Transverse colon (tissue), 4 donors: Measurements from ENCODE around the gene TMEM134. TPM values are rescaled to one million over a fixed set of nuclear protein-coding genes. Genes with fewer than 3 reads are reported as not detected.

Source experiments
- DNase-seq: peaks from one replicate; pipeline ENCODE4 v3.0.0-alpha.2; 2019
- H3K27ac ChIP-seq, 4 donors: fragments of 200-600 bp; sonication (generic); 2 replicates each; pipeline ENCODE4 v1.5.1; 2016 to 2018; ENCODE audit warnings: inconsistent platforms in 4 of 4
- H3K27me3 ChIP-seq: fragments of 200-600 bp; sonication (generic); 2 replicates; pipeline ENCODE4 v1.5.1; 2017; ENCODE audit warnings: inconsistent platforms
- H3K36me3 ChIP-seq, 4 donors: fragments of 200-600 bp; sonication (generic); 2 replicates each; pipeline ENCODE4 v1.5.1; 2017 to 2019; ENCODE audit warnings: inconsistent platforms in 4 of 4
- H3K4me1 ChIP-seq, 4 donors: fragments of 200-600 bp; sonication (generic); 2 replicates each; pipeline ENCODE4 v1.5.1; 2017 to 2020; ENCODE audit warnings: inconsistent platforms in 4 of 4
- H3K4me3 ChIP-seq, 4 donors: fragments of 200-600 bp; sonication (generic); 1 replicate in 1 of 4; 2 replicates in 3 of 4; pipeline versions ENCODE4 v1.5.1 to v1.6.1; 2017 to 2019; ENCODE audit warnings: inconsistent platforms in 4 of 4
- H3K9me3 ChIP-seq, 2 donors: fragments of 200-600 bp; sonication (generic); 2 replicates each; pipeline ENCODE4 v1.5.1; 2017 to 2019; ENCODE audit warnings: inconsistent platforms in 2 of 2
- CTCF ChIP-seq, 5 experiments: fragments of 200-600 bp in 3 of 5; fragments of 450-650 bp in 2 of 5; sonication (generic) in 3 of 5; IDR thresholded peaks; 1 replicate in 2 of 5; 2 replicates in 3 of 5; pipeline ENCODE4 v1.5.1; 2016 to 2017; ENCODE audit warnings: antibody characterized with exemption in 5 of 5, inconsistent platforms in 3 of 5, mild to moderate bottlenecking in 2 of 5, moderate library complexity in 1 of 5
- EP300 ChIP-seq: sonication (generic); formaldehyde crosslinking; IDR thresholded peaks from one replicate; pipeline ENCODE4 v1.6.1; 2017; ENCODE audit warnings: antibody characterized with exemption, low read depth
- POLR2A ChIP-seq: fragments of 450-650 bp; IDR thresholded peaks from one replicate; pipeline ENCODE4 v1.6.1; 2016; ENCODE audit warnings: antibody characterized with exemption, mild to moderate bottlenecking, moderate library complexity
- POLR2AphosphoS5 ChIP-seq, 3 donors: sonication (generic); formaldehyde crosslinking; IDR thresholded peaks; one replicate each; pipeline ENCODE4 v1.6.1; 2016; ENCODE audit warnings: antibody characterized with exemption in 3 of 3
- WGBS, 2 donors: methylation state at CpG; one replicate each; pipeline ENCODE4 v1.1.5; 2018; ENCODE audit warnings: low coverage in 1 of 2; 5-methylcytosine and 5-hydroxymethylcytosine counted together
- in situ Hi-C, 4 donors: fragments of 200-750 bp; cut with MboI; loops; one replicate each; pipeline versions ENCODE4 v1.15.0 to v1.15.1; 2017; ENCODE audit warnings: low sequenced_read_pairs in 3 of 4, low pct_ligation_motif_present in 1 of 4, low pct_unique_long_range_greater_than_20kb in 1 of 4
- intact Hi-C: fragments of 100-400 bp; cut with DNase I; formaldehyde crosslinking; loops from one replicate; pipeline ENCODE4 v1.15.1; 2023; ENCODE audit warnings: low total_unique reads
- total RNA-seq, 4 donors: library from RNA; depleted of rRNA; stranded (reverse); fragments of >200 nt; gene quantifications; one replicate each; pipeline ENCODE4 v1.1.0, GENCODE V29; 2016

The TMEM134 gene
- total RNA-seq, 4 donors from 2014 or later = 107 to 347 (median 115) TPM

- peak within 1 kb of the TSS in 1 of 4 donors; percentile 7 for H3K27ac ChIP-seq
- in situ Hi-C loops = no loop called here
- no peak within 1 kb of the TSS for H3K4me3 ChIP-seq
- no peaks in the 10 kb centered on the region for H3K9me3 ChIP-seq
- H3K27me3 ChIP-seq = no peaks in the 10 kb centered on the region
- H3K4me1 ChIP-seq = no peaks in the 10 kb centered on the region
- DNase-seq = no peak
- intact Hi-C loops = no loop called here
- no peaks in the 10 kb centered on the region for H3K36me3 ChIP-seq
- no peak for TF ChIP-seq POLR2AphosphoS5 (IDR thresholded peaks at IDR 0.05)
- 83% methylated on average over 31 of the region's 33 CpGs; no CpG with 5 or more reads in 1 of the 2 donors for WGBS, 2 donors
Observed at GRCh38 chr11:67452141-67452952, 16.7 kb downstream of the TMEM134 start, which contains the start of gene GPR152. Gene GPR152, minus strand, starts transcription at chr11:67452729. Its CDS starts 5 bp downstream, at chr11:67452724.

GRCh38 chr11:67451658-67451976 lies 17.4 kb downstream of the TMEM134 start:
- H3K9me3 ChIP-seq = no peaks in the 10 kb centered on the region
- H3K4me3 ChIP-seq = no peak overlapping the region
- 94% methylated on average over 14 of the region's 14 CpGs; no CpG with 5 or more reads in 1 of the 2 donors for WGBS, 2 donors
- no peak for DNase-seq
- no peaks in the 10 kb centered on the region for H3K4me1 ChIP-seq
- TF ChIP-seq POLR2A (no peak), EP300 (no peak), POLR2AphosphoS5 (IDR thresholded peaks at IDR 0.05) (no peak), CTCF (IDR thresholded peaks at IDR 0.05) (no peak)
- H3K27me3 ChIP-seq = no peaks in the 10 kb centered on the region
- intact Hi-C loops = no loop called here
- in situ Hi-C loops = no loop called here
- H3K36me3 ChIP-seq = no peaks in the 10 kb centered on the region
- H3K27ac ChIP-seq = no peak overlapping the region

GRCh38 chr11:67450796-67451657 lies 18.0 kb downstream of the TMEM134 start:
- in situ Hi-C loops (no loop called here), intact Hi-C loops (no loop called here)
- no peak for DNase-seq
- 87 to 100% methylated on average over 6 to 25 of the region's 25 CpGs for WGBS, 2 donors
- TF ChIP-seq POLR2AphosphoS5 (IDR thresholded peaks at IDR 0.05) = no peak
- no peak for TF ChIP-seq CTCF (IDR thresholded peaks at IDR 0.05)
- no peak for TF ChIP-seq EP300
- no peak for TF ChIP-seq POLR2A
- Histone ChIP-seq H3K36me3 (no peaks in the 10 kb centered on the region), H3K27me3 (no peaks in the 10 kb centered on the region), H3K4me3 (no peak overlapping the region), H3K9me3 (no peaks in the 10 kb centered on the region), H3K4me1 (no peaks in the 10 kb centered on the region), H3K27ac (no peak overlapping the region)

- intact Hi-C loops = no loop called here
- Histone ChIP-seq H3K9me3 (no peaks in the 10 kb centered on the region), H3K36me3 (no peaks in the 10 kb centered on the region), H3K27me3 (no peaks in the 10 kb centered on the region), H3K4me3 (no peak overlapping the region), H3K4me1 (peaks cover 0 to 11% (median 8%) of the 10 kb centered on the region in 4 donors), H3K27ac (peak overlapping the region in 1 of 4 donors; percentile 46)
- WGBS, 2 donors = 55% methylated on average over 9 of the region's 9 CpGs; no CpG with 5 or more reads in 1 of the 2 donors
- DNase-seq = no peak
- in situ Hi-C loops = no loop called here
- TF ChIP-seq POLR2A (no peak), POLR2AphosphoS5 (IDR thresholded peaks at IDR 0.05) (no peak), CTCF (IDR thresholded peaks at IDR 0.05) (no peak), EP300 (no peak)
Observed at GRCh38 chr11:67449116-67449844, 19.8 kb downstream of the TMEM134 start.
